Vagina (tissue), 2 donors: Measurements from ENCODE around the gene STIM1. TPM values are rescaled to one million over a fixed set of nuclear protein-coding genes. Genes with fewer than 3 reads are reported as not detected.
"Not testable (repeated sequence)": the region's sequence is repeated elsewhere in the genome, so short reads cannot be mapped to it uniquely, and the experiment has no call there.

Experiments used
- DNase-seq, 2 donors: peaks; one replicate each; pipeline ENCODE4 v3.0.0-alpha.2; 2017; ENCODE audit errors: extremely low spot score in 2 of 2
- H3K27ac ChIP-seq: fragments of 200-600 bp; sonication (generic); one replicate; pipeline ENCODE4 v1.5.1; 2019
- H3K27me3 ChIP-seq: fragments of 200-600 bp; sonication (generic); one replicate; pipeline ENCODE4 v1.5.1; 2019
- H3K36me3 ChIP-seq, 2 donors: fragments of 200-600 bp; sonication (generic); one replicate each; pipeline ENCODE4 v1.5.1; 2017 to 2019
- H3K4me1 ChIP-seq: fragments of 200-600 bp; sonication (generic); one replicate; pipeline ENCODE4 v1.5.1; 2019
- H3K4me3 ChIP-seq, 2 donors: fragments of 200-600 bp; sonication (generic); 1 replicate in 1 of 2; 2 replicates in 1 of 2; pipeline ENCODE4 v1.5.1; 2016 to 2019
- H3K9me3 ChIP-seq: fragments of 200-600 bp; sonication (generic); one replicate; pipeline ENCODE4 v1.5.1; 2019
- CTCF ChIP-seq, 3 experiments: fragments of 450-650 bp in 2 of 3; fragments of 200-600 bp in 1 of 3; sonication (generic) in 1 of 3; IDR thresholded peaks; one replicate each; pipeline ENCODE4 v1.5.1; 2017 to 2019; ENCODE audit warnings: antibody characterized with exemption in 3 of 3, mild to moderate bottlenecking in 2 of 3, moderate library complexity in 2 of 3
- POLR2A ChIP-seq, 2 donors: fragments of 450-650 bp; IDR thresholded peaks; one replicate each; pipeline ENCODE4 v1.6.1; 2017; ENCODE audit warnings: antibody characterized with exemption in 2 of 2, mild to moderate bottlenecking in 2 of 2, moderate library complexity in 2 of 2
- POLR2AphosphoS5 ChIP-seq, 2 donors: sonication (generic); formaldehyde crosslinking; IDR thresholded peaks; one replicate each; pipeline ENCODE4 v1.9.0; 2017; ENCODE audit warnings: antibody characterized with exemption in 2 of 2, mild to moderate bottlenecking in 2 of 2, low read depth in 1 of 2; ENCODE audit not compliant: insufficient read depth in 1 of 2
- intact Hi-C: fragments of 100-400 bp; cut with DNase I; formaldehyde crosslinking; loops from one replicate; pipeline ENCODE4 v1.15.1; 2023
- total RNA-seq: library from RNA; depleted of rRNA; stranded (reverse); fragments of >200 nt; gene quantifications from one replicate; pipeline ENCODE4 v1.2.3, GENCODE V29; 2016

The STIM1 gene
- total RNA-seq, 1 donor from 2014 or later, result 68.8 TPM

GRCh38 chr11:3992964-3993363 lies 137.5 kb downstream of the STIM1 start:
- H3K27ac ChIP-seq, result no peak overlapping the region
- peaks cover 6% of the 10 kb centered on the region for H3K9me3 ChIP-seq
- no peak for DNase-seq
- intact Hi-C loops, result no loop called here
- no peaks in the 10 kb centered on the region for H3K27me3 ChIP-seq
- H3K36me3 ChIP-seq, result no peaks in the 10 kb centered on the region
- H3K4me1 ChIP-seq, result peaks cover 15% of the 10 kb centered on the region
- TF ChIP-seq POLR2A (IDR thresholded peaks at IDR 0.05) (no peak), POLR2AphosphoS5 (IDR thresholded peaks at IDR 0.05; ENCODE audit: insufficient read depth in 1 of 2, low read depth in 1 of 2) (no peak), CTCF (IDR thresholded peaks at IDR 0.05) (no peak)
- H3K4me3 ChIP-seq, result no peak overlapping the region

- Histone ChIP-seq H3K27me3 (no peaks in the 10 kb centered on the region), H3K4me1 (peaks cover 14% of the 10 kb centered on the region), H3K9me3 (peaks cover 6% of the 10 kb centered on the region), H3K27ac (no peak overlapping the region), H3K4me3 (no peak overlapping the region), H3K36me3 (no peaks in the 10 kb centered on the region)
- TF ChIP-seq POLR2A (IDR thresholded peaks at IDR 0.05) (no peak), CTCF (IDR thresholded peaks at IDR 0.05) (no peak), POLR2AphosphoS5 (IDR thresholded peaks at IDR 0.05; ENCODE audit: insufficient read depth in 1 of 2, low read depth in 1 of 2) (no peak)
- no peak for DNase-seq
- intact Hi-C loops, result no loop called here
Measured at GRCh38 chr11:3994030-3994640, 138.7 kb downstream of the STIM1 start.

GRCh38 chr11:3995307-3995706 lies 139.8 kb downstream of the STIM1 start:
- intact Hi-C loops, result no loop called here
- H3K9me3 ChIP-seq, result peaks cover 6% of the 10 kb centered on the region
- DNase-seq, result no peak
- no peak overlapping the region for H3K4me3 ChIP-seq
- no peaks in the 10 kb centered on the region for H3K36me3 ChIP-seq
- H3K4me1 ChIP-seq, result peaks cover 14% of the 10 kb centered on the region
- TF ChIP-seq POLR2AphosphoS5 (IDR thresholded peaks at IDR 0.05; ENCODE audit: insufficient read depth in 1 of 2, low read depth in 1 of 2) (no peak), POLR2A (IDR thresholded peaks at IDR 0.05) (no peak), CTCF (IDR thresholded peaks at IDR 0.05) (no peak)
- H3K27me3 ChIP-seq, result no peaks in the 10 kb centered on the region
- no peak overlapping the region for H3K27ac ChIP-seq

- no peaks in the 10 kb centered on the region for H3K36me3 ChIP-seq
- no peak overlapping the region for H3K4me3 ChIP-seq
- H3K27ac ChIP-seq, result no peak overlapping the region
- DNase-seq, result no peak
- TF ChIP-seq CTCF (IDR thresholded peaks at IDR 0.05), result no peak
- TF ChIP-seq POLR2A (IDR thresholded peaks at IDR 0.05), result no peak
- no peak for TF ChIP-seq POLR2AphosphoS5 (IDR thresholded peaks at IDR 0.05; ENCODE audit: insufficient read depth in 1 of 2, low read depth in 1 of 2)
- H3K27me3 ChIP-seq, result no peaks in the 10 kb centered on the region
- intact Hi-C loops, result no loop called here
- peaks cover 6% of the 10 kb centered on the region for H3K9me3 ChIP-seq
- H3K4me1 ChIP-seq, result peaks cover 14% of the 10 kb centered on the region
Measured at GRCh38 chr11:3995949-3996554, 140.6 kb downstream of the STIM1 start.

- no peak overlapping the region for H3K27ac ChIP-seq
- intact Hi-C loops, result no loop called here
- no peak for DNase-seq
- H3K27me3 ChIP-seq, result no peaks in the 10 kb centered on the region
- no peak for TF ChIP-seq POLR2AphosphoS5 (IDR thresholded peaks at IDR 0.05; ENCODE audit: insufficient read depth in 1 of 2, low read depth in 1 of 2)
- TF ChIP-seq CTCF (IDR thresholded peaks at IDR 0.05), result no peak
- no peak for TF ChIP-seq POLR2A (IDR thresholded peaks at IDR 0.05)
- H3K4me1 ChIP-seq, result peaks cover 14% of the 10 kb centered on the region
- peaks cover 6% of the 10 kb centered on the region for H3K9me3 ChIP-seq
- no peaks in the 10 kb centered on the region for H3K36me3 ChIP-seq
- H3K4me3 ChIP-seq, result no peak overlapping the region
Measured at GRCh38 chr11:3996651-3997050, 141.2 kb downstream of the STIM1 start.

GRCh38 chr11:4004753-4005152 lies 149.3 kb downstream of the STIM1 start:
- H3K9me3 ChIP-seq, H3K4me1 ChIP-seq, H3K4me3 ChIP-seq, DNase-seq, H3K36me3 ChIP-seq, intact Hi-C loops, H3K27ac ChIP-seq, H3K27me3 ChIP-seq: not testable (repeated sequence)
